NCI-H1105 treated with DMSO at 0.1 percent for 48 hours (cell line): ENCODE results near the gene ANXA2.
"Not testable (repeated sequence)": the region's sequence is repeated elsewhere in the genome, so short reads cannot be mapped to it uniquely, and the experiment has no call there.

Source experiments
- DNase-seq: peaks from one replicate; lab custom pipeline; 2025; lab: John Stamatoyannopoulos, UW

Gene ANXA2

GRCh38 chr15:60397772-60398445, at the start of gene ANXA2:
Gene ANXA2 (minus strand): TSS chr15:60397986. CDS start chr15:60386075, 11,911 bp downstream.
- no peak for DNase-seq

- DNase-seq = no peak
Measured at GRCh38 chr15:60444289-60444912, 46.6 kb upstream of the ANXA2 start.

- DNase-seq = no peak
Measured at GRCh38 chr15:60442763-60443162, 45.0 kb upstream of the ANXA2 start.

GRCh38 chr15:60442031-60442650, 44.4 kb upstream of the ANXA2 start:
- DNase-seq = no peak

- DNase-seq = no peak
Measured at GRCh38 chr15:60441331-60441730, 43.5 kb upstream of the ANXA2 start.

- no peak for DNase-seq
Measured at GRCh38 chr15:60438646-60439045, 40.9 kb upstream of the ANXA2 start.

- DNase-seq = no peak
Measured at GRCh38 chr15:60428935-60429334, 31.1 kb upstream of the ANXA2 start.

- DNase-seq = no peak
Measured at GRCh38 chr15:60426870-60427508, 29.2 kb upstream of the ANXA2 start.

GRCh38 chr15:60425461-60425860, 27.7 kb upstream of the ANXA2 start:
- DNase-seq = no peak

GRCh38 chr15:60424006-60424405, 26.2 kb upstream of the ANXA2 start:
- no peak for DNase-seq

- DNase-seq = no peak
Measured at GRCh38 chr15:60423537-60423936, 25.8 kb upstream of the ANXA2 start.

- no peak for DNase-seq
Measured at GRCh38 chr15:60421544-60421943, 23.8 kb upstream of the ANXA2 start.

- no peak for DNase-seq
Measured at GRCh38 chr15:60420203-60420716, 22.5 kb upstream of the ANXA2 start.

GRCh38 chr15:60419753-60420152, 22.0 kb upstream of the ANXA2 start:
- DNase-seq = no peak

- no peak for DNase-seq
Measured at GRCh38 chr15:60418096-60418495, 20.3 kb upstream of the ANXA2 start.

- DNase-seq = no peak
Measured at GRCh38 chr15:60417112-60417511, 19.3 kb upstream of the ANXA2 start.

- no peak for DNase-seq
Measured at GRCh38 chr15:60416484-60416883, 18.7 kb upstream of the ANXA2 start.

- no peak for DNase-seq
Measured at GRCh38 chr15:60414016-60414682, 16.4 kb upstream of the ANXA2 start.

- DNase-seq = no peak
Measured at GRCh38 chr15:60413231-60413824, 15.5 kb upstream of the ANXA2 start.

- DNase-seq = not testable (repeated sequence)
Measured at GRCh38 chr15:60412807-60413206, 15.0 kb upstream of the ANXA2 start.

GRCh38 chr15:60411774-60412425, 14.1 kb upstream of the ANXA2 start:
- no peak for DNase-seq
